NCI-H1436 treated with DMSO at 0.1 percent for 48 hours (cell line): Measurements from ENCODE around the gene CACNA2D4.
"Not testable (repeated sequence)": the region's sequence is repeated elsewhere in the genome, so short reads cannot be mapped to it uniquely, and the experiment has no call there.

ENCODE experiments used
- DNase-seq: peaks from one replicate; lab custom pipeline; 2025; lab: John Stamatoyannopoulos, UW

CACNA2D4 gene

DNA sequence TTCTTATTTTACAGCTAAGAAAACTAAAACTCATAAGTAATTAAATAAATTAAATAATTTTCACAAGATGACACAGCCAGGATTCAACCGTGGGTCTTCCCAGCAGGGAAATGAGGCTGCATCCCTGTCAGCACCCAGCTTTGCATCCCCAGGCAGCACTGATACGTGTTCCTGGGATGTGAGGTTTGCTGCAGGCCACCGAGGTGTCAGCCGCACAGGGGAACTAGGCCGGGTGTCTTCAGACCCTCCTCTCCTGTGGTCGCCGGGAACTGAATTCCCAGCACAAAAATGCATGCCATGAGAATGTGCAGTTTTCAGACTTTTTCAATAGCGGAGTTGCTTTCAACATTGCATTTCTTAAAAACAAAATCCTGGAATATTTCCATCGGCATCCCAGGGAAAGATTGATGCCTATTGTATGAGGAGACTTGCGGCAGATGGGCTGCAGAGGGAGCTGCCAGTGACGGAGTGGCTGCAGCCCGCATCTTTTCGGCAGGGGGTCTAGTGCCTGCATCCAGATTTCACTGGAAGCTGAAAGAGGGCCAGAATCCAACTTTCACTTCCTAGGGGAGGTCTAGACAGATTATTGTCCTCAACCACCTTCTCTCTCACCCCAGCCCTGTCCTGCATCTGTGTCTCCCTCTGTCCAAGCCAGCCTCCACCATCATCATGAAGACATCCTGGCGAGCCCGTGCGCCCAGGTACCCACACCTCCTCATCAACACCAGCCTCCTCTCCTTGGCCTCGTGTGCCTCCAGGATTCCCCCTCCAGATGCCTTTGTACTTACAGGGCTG lies 85.5 kb downstream of the CACNA2D4 start:
- no peak for DNase-seq

- no peak for DNase-seq
Observed at GRCh38 chr12:1830981-1831963, 87.2 kb downstream of the CACNA2D4 start.

DNA sequence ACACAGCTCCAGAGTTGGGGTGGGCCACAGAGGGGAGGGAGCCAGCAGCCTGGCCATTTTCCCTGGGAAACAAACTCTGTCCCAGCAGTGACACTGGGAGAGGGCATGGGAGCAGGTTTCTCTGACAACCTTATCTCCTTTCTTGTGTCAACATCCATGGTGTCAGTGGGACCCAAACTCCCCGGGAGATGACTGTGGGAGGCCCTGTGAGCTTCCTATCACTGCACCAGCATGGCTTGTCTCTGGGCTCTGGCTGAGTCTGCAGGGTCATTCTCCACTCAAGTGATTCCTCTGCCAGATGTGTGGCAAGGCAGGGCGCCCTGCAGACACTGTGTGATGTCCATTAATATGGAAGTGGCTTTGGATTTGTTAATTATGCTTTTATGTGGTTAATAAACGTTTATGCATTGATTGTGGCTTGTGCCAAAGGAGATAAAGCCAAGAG lies 88.0 kb downstream of the CACNA2D4 start:
- no peak for DNase-seq

GRCh38 chr12:1829306-1829900 lies 89.0 kb downstream of the CACNA2D4 start:
- DNase-seq: no peak

- DNase-seq: no peak
Observed at GRCh38 chr12:1828856-1829255, 89.6 kb downstream of the CACNA2D4 start.

DNA sequence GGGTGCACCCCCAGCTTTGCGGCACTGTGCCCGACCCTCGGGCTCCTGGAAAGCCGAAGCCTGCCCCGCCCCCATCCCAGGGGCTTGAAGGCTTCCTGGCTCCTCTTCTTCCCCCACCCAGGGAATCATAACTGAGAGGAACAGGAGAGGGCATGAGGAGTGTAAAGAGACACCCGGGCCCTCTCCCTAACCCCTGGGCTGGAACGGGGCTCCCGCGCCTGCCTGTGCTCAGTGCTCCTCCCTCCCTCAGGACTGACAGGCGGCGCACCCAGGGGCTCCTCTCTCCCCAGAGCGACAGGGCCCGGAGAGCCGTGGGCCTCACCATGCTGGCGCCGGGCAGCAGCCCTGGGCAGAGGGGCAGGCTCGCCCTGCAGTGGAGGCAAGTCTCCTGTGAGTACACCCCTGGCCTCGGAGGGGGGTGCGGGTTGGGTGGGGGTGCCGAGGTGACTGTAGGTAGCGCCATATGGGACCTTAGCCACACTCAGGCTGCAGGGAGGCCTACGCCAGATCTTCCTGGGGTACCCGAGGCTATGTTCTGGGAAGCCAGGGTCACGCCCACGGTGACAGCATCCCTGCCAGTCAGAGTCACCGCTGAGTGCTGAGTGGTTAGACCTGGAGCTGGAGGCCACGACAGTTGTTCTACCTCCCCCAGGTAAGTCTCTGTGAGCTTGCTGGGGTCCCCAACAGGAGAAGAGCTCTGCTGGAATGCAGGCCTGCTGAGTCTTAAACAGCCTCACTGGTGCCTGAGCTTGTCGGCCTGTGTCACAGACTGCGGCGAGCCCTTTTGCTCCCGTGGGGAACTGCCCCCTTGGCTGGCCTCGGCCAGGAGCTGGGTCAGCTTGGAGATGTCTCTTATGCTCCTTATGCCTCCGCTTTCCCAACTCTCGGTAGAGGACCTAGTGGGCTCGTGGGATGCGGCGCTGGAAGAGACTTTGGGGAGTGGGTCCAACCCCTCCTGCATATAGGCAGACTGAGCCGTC lies 90.3 kb downstream of the CACNA2D4 start:
- no peak for DNase-seq

DNA sequence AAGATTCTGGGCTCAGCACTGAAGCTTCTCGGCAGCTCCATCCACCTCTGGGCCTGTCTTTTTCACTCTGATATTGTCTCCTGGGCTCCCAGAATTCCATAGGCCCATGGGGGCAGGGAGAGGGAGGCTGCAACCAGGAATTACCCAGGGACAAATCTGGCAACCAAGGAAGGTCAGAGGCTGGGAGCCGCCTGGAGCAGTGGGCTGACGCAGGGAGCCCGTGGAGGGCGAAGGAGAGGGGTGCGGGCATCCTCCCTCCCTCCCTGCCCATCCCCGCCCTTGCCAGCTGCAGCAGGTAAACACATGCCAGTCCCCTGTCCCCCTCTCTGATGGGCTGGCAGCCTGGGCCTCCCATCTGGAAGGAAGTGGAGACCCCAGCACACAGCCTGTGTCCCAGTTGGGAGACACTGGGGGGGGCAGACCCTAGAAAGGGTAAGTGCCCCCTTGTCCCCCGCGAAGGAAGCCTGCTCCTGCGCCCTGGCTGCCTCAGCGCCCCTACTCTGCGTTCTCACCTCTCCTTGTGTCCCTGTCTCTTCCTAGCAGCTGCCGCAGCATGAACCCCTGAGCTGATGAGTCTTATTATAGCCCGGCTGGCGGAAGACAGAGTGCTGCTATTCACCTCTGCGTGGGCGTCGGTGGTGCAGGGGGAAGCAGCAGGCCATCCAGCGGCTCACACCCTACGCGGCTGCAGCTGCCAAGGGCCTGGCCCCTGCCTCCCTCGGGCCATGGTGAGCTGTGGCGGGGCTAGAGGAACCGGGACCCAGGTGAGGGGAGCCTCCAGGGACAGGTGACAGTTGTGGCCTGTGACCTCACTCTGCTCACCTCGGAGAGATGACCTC lies 91.4 kb downstream of the CACNA2D4 start:
- DNase-seq: no peak

DNA sequence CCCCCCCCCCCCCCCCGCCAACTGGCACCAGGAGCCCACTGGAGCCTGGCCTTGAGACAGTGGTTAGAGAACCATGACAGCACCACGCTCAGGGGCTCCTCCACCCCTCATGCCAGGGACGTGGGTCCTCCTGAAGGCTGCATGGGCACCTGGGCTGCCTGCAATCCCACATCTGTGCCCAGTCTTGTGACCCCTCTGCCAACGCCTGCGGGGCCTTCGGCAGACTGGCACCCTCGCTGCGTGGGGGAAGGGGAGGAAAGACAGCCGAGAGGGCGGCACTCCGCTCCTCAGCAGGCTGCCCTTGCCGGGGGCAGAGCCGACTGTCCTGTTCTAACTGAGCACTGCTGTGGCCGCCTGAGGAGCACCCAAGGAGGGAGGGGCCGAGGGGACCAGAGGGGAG lies 92.1 kb downstream of the CACNA2D4 start:
- no peak for DNase-seq

- DNase-seq: no peak
Observed at GRCh38 chr12:1825382-1826102, 92.9 kb downstream of the CACNA2D4 start.

DNA sequence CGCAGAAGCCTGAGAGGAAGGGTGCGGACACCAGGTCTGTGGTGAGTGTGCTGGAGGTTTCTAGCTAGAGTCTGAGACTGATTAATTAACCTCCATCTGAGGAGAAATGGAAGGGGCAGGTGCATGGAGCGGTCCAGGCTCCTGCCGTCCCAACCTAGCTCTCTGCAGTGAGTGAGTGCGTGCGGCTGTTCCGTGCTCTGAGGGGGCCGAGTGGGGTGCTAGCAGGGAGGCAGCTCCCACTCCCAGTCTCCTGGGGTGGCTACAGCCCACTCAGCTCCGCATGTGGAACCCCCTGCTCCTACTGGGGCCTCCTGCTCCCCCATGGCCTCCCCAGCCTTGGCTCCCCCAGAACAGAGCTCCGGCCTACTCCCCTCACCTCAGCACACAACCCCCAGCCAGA lies 95.2 kb downstream of the CACNA2D4 start:
- no peak for DNase-seq

DNA sequence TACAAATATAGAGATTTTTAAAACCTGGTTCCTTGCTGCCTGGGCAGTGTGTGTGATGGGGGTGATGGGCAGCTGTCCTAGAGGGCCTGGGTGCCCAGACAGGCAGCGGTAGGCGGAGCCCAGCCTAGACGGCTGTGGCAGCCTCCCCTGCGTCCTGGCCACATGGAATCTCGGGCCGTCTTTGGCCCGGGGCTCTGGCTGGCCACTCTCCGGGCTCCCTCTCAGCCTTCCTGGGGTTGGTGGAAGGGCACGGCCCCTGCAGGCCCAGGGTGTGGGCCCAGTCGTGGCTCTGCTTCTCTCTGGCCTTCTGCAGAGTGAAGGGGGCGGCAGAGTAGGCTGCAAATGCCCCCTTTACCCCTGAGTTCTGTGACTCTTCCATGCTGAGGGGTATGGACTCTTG lies 95.8 kb downstream of the CACNA2D4 start:
- DNase-seq: no peak

DNA sequence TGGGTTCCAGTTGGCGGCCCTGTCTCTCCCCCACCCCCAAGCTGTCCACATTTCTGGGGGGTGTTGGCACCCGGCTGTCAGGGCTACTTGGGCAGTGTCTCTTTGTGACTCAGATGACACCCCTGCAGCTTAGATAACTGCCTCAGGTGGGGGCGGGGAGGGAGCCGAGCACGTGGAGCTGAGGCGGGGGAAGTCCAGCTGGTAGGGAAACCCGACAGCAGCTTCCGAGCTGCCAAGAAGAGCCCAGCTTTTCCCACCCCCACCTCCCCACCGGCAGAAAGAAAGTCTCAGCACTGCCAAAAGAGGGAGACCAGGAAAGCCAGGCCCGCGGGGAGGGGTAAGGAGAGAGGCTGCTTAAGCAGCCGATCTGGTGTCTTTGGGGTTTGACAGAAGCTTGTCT lies 96.6 kb downstream of the CACNA2D4 start:
- DNase-seq: no peak

GRCh38 chr12:1820896-1821291 lies 97.6 kb downstream of the CACNA2D4 start:
- DNase-seq: no peak

- DNase-seq: no peak
Observed at GRCh38 chr12:1820191-1820895, 98.1 kb downstream of the CACNA2D4 start, which contains the start of gene LRTM2. Gene LRTM2 (plus strand): TSS chr12:1820565. CDS start chr12:1828149, 7,584 bp downstream.

DNA sequence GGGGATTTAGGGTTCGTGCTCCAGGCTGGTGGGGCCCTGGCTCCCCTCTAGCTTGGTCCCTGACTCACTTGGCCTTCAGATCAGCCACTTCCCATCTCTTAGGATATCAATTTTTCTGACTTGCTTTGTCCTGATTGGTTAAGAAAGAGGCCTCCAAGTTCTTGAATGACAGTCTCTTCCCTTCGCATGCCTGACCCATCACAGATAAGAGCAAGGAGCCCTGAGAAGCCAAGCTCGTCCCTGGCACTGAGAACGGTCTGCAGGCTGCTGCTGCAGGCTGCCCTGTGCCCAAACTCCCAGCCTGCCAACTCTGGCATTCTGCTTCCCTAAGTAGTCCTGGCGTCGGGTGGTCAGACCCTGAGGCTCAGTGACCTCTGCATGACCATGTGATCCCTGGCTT lies 98.9 kb downstream of the CACNA2D4 start:
- DNase-seq: no peak

- no peak for DNase-seq
Observed at GRCh38 chr12:1819050-1819449, 99.4 kb downstream of the CACNA2D4 start.

- DNase-seq: not testable (repeated sequence)
Observed at GRCh38 chr12:1817928-1818327, 100.5 kb downstream of the CACNA2D4 start.

DNA sequence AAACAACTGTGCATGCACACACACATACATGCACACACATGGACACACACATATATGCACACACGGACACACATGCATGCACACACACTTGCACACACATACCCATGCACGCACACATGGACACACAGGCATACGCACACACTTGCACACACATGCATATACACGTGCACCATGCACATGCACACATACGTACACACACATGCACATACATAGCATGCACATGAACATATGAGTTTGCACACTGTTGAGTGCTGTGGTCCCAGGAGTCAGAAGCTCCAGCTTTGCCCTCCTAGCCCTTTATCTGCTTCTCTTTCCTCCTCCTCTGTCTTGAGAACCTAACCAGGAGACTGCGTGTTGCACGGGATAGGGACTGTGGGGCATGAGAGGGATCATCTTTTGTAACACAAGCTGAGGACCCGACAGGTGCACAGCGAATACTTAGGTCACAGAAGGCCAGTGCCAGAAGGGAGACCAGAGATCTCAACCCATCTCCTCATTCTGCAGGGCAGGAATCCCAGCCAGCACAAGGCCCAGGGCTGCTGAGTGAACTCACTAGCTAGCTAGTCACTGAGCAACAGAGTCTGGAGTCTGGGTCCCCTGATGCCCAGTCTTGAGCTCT lies 101.6 kb downstream of the CACNA2D4 start:
- DNase-seq: no peak
